Upper lobe of left lung (tissue), 4 donors: ENCODE measurements around the gene PID1.

Source experiments
- CTCF ChIP-seq, 6 experiments: fragments of 450-650 bp in 4 of 6; fragments of 200-600 bp in 2 of 6; sonication (generic) in 2 of 6; IDR thresholded peaks; one replicate each; pipeline ENCODE4 v1.5.1; 2016 to 2019; ENCODE audit warnings: antibody characterized with exemption in 6 of 6
- EP300 ChIP-seq, 4 donors: sonication (generic); formaldehyde crosslinking; IDR thresholded peaks; one replicate each; pipeline ENCODE4 v1.5.1; 2017; ENCODE audit warnings: antibody characterized with exemption in 4 of 4, control low read depth in 2 of 4
- POLR2AphosphoS5 ChIP-seq, 2 donors: sonication (generic); formaldehyde crosslinking; IDR thresholded peaks; one replicate each; pipeline ENCODE4 v1.5.1; 2017; ENCODE audit warnings: antibody characterized with exemption in 2 of 2

GRCh38 chr2:229096409-229097066 lies 174.5 kb downstream of the PID1 start:
- TF ChIP-seq CTCF (IDR thresholded peaks at IDR 0.05) (no peak), EP300 (IDR thresholded peaks at IDR 0.05) (no peak), POLR2AphosphoS5 (IDR thresholded peaks at IDR 0.05) (no peak)
